K562 (cell line): ENCODE data around the gene UQCR11. TPM values are rescaled to one million over a fixed set of nuclear protein-coding genes. Genes with fewer than 3 reads are reported as not detected.

Source experiments
- MGA ChIP-seq: fragments of 450-650 bp; IDR thresholded peaks from 2 replicates; pipeline ENCODE4 v1.6.1; 2016; ENCODE audit warnings: mild to moderate bottlenecking, moderate library complexity
- polyA plus RNA-seq, 8 experiments: library from polyadenylated mRNA; depleted of rRNA in 4 of 8; stranded (reverse) in 5 of 8; unstranded in 3 of 8; fragments of >200 nt; fragmentation: Nextera tagmentation in 2 of 8; fragmentation: Illumina TruSeq in 1 of 8; extraction: Ambion mirVana in 2 of 8; extraction: Trizol in 1 of 8; gene quantifications; 2 replicates each; pipeline versions ENCODE4 v1.2.1 to v1.2.3, GENCODE V29; 2011 to 2014; ENCODE audit warnings: inconsistent platforms in 1 of 8, missing spikeins in 1 of 8
- total RNA-seq, 7 experiments: library from RNA; depleted of rRNA in 6 of 7; stranded (reverse); fragments of >200 nt in 6 of 7; fragmentation: Illumina TruSeq in 2 of 7; extraction: Trizol in 2 of 7; gene quantifications; 2 replicates each; pipeline versions ENCODE4 v1.2.1 to v1.2.3, GENCODE V29; 2011 to 2021; ENCODE audit warnings: low replicate concordance in 1 of 7
- TF ChIP-seq, protein P1 (sequence below), 2 experiments: fragments of 450-650 bp; formaldehyde crosslinking in 1 of 2; IDR thresholded peaks; 2 replicates each; pipeline versions ENCODE4 v1.4.0 to v1.6.1; 2014 to 2020; ENCODE audit warnings: mild to moderate bottlenecking in 2 of 2, borderline replicate concordance in 1 of 2, low read depth in 1 of 2

The UQCR11 gene
- total and polyA plus RNA-seq, 9 of the 15 experiments (the other 6 are each of a cell fraction or from before 2014, with no cell fraction given), result 57.6 to 394 (median 259) TPM

GRCh38 chr19:1651568-1652291, 46.5 kb upstream of the UQCR11 start (continued):
- TF ChIP-seq, protein P1, sequence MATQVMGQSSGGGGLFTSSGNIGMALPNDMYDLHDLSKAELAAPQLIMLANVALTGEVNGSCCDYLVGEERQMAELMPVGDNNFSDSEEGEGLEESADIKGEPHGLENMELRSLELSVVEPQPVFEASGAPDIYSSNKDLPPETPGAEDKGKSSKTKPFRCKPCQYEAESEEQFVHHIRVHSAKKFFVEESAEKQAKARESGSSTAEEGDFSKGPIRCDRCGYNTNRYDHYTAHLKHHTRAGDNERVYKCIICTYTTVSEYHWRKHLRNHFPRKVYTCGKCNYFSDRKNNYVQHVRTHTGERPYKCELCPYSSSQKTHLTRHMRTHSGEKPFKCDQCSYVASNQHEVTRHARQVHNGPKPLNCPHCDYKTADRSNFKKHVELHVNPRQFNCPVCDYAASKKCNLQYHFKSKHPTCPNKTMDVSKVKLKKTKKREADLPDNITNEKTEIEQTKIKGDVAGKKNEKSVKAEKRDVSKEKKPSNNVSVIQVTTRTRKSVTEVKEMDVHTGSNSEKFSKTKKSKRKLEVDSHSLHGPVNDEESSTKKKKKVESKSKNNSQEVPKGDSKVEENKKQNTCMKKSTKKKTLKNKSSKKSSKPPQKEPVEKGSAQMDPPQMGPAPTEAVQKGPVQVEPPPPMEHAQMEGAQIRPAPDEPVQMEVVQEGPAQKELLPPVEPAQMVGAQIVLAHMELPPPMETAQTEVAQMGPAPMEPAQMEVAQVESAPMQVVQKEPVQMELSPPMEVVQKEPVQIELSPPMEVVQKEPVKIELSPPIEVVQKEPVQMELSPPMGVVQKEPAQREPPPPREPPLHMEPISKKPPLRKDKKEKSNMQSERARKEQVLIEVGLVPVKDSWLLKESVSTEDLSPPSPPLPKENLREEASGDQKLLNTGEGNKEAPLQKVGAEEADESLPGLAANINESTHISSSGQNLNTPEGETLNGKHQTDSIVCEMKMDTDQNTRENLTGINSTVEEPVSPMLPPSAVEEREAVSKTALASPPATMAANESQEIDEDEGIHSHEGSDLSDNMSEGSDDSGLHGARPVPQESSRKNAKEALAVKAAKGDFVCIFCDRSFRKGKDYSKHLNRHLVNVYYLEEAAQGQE (IDR thresholded peaks at IDR 0.05; ENCODE audit: borderline replicate concordance), result 0 out of 2 replicates have a peak, but pooled peaks have one; percentile 20
- TF ChIP-seq, protein P1 (CRISPR knock-in tag; IDR thresholded peaks at IDR 0.05; ENCODE audit: low read depth), result no peak
- no peak for TF ChIP-seq MGA
